ENCODE data around the gene PTTG1.
A peak's percentile ranks its signal among the peaks of the same experiment; 100 is the strongest.

Gene PTTG1

DNA sequence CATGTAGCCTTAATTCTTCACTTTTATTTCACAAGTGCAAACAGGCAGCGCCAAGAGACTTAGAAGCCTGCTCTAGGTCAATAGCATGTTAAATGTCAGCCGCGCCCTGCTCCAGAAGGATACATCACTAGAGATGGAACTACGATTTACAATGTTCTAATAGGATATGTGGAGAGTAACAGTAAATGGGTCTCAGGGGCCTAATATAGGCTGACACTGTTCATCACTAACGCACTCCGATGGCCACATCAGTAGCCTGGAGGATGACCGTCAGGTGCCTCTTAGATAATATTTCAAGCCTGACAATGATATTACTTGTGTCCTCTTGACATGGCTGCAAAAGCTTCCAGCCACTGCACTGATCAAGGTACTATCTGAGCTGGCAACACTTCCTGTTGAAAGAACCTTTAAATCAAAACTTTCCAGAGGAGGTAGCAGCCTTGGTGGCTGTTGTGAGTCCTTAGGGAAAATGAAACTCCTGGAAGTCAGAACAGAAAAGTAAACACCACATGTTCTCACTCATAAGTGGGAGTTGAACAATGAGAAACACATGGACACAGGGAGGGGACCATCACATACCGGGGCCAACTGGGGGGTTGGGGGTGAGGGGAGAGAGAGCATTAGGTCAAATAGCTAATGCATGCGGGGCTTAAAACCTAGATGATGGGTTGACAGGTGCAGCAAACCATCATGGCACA, 35.0 kb downstream of the PTTG1 start:
- DNase-seq = no peak

DNA sequence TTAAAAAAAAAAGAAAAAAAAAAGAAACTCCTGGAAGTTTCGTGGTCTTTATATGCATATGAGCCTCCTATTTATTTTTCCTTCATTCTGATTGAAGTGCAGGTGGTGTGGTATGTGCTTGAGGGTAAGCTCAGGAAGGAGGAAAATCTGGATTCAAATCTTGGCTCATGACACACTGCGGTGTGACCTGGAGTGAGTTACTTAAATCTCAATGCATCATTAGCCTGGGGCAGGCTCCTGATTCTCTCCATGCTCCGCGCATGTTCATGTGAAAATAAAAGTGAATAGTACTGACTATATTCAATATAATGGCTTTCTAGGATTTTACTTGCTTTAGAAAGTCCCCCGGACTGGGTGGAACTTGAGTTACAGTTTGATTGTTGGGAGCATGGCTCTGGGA, 35.6 kb downstream of the PTTG1 start:
- DNase-seq = no peak

DNA sequence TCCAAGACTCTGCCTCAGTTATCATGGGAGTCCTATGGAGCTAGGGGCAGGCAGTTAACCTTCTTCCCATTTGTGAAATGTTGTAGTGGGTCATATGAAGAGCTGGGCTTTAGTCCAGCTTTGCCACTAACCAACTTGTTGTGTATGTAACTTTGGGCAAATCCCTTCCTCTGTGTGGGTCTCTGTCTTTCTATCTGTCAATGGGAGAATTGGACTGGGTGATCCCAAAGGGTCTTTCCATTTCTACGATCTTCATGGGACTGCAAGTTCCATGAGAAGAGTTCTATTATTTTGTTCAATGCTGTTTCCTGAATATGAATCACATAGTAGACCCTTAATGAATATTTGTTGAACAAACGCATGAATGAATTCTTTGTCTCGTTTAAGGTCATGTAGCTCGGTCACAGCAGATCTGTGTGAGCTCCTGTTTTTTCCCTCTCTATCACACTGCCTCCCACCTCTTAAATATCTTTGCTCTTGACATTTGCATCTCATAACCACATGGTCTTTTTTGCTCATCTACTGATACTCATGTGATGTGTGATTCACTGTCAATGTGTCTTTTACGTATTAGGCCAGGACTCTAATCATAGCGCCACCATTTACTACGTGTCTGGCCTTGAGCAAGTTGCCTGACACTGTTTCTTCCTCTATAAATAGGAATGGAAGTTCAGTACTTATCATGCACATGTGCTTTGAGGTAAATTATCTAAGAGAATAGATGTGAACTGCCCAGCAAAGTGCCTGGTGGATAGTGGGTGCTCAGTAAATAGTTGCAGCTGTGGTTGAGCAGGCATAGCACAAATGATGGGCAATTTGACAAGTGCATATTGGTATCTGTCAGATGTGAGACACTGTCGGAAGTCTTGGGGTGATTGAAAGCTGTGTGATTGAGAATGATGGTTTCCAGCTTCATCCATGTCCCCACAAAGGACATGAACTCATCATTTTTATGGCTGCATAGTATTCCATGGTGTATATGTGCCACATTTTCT, 37.4 kb downstream of the PTTG1 start:
- DNase-seq = no peak

DNA sequence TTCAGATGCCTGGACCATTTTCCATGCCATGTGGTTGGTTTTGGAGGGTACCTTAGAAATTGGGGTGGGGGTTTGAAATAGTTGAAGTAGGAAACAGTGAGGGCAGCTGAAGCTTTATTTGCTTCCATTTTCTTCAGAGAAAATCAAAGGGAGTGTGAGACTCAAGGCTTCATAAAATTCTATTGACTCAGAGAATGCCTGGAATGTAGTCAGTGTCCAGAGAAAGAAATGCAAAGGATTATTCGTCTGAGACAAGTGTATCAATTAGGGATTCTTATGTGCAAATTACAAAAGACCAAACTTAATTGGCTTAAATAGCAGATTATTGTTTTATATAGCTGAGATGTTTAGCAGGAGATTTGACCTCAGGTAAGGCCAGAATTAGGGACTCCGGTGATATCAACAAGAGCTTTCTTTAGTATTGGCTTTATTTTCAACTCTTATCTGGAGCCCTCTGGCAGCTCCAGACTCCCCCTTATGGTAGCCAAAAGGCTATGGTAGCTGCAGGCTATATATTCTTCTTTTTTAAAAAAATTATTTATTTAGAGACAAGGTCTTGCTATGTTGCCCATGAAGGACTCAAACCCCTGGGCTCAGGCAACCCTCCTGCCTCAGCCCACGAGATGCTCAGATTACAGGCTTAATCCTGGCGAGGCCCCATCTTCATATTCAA, 38.9 kb downstream of the PTTG1 start:
- no peak for DNase-seq

DNA sequence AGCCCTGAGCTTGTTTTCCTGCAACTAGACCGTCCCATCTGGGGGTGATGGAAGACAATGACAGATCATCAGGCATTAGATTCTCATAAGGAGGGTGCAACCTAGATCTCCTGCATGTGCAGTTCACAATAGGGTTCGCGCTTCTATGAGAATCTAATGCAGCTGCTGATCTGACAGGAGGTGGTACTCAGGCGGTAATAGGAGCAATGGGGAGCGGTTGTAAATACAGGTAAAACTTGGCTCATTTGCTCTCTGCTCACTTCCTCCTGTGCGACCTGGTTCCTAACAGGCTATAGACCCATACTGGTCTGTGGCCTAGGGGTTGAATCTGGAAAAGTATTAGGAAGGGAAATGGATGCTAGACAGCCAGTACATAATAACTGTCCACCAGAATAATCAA, 39.7 kb downstream of the PTTG1 start:
- no peak for DNase-seq

DNA sequence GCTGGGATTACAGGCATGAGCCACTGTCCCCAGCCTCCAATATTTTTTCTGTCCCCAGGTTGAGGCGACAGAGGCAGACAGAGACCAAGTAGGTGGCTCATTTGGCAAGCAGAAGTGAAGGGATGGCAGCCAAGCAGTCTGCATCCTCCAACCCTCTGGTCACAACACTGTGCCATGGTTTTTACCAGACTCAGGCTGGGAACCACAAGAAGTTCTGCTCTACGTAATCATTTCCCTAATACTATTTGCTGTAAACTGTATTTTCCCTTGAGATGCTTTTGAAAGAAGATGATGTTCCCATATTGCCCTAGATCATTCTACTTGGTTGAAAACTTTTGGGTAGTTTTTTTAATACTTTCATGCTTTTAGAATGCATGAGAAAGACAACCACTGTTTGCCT, 40.5 kb downstream of the PTTG1 start:
- DNase-seq = no peak

DNA sequence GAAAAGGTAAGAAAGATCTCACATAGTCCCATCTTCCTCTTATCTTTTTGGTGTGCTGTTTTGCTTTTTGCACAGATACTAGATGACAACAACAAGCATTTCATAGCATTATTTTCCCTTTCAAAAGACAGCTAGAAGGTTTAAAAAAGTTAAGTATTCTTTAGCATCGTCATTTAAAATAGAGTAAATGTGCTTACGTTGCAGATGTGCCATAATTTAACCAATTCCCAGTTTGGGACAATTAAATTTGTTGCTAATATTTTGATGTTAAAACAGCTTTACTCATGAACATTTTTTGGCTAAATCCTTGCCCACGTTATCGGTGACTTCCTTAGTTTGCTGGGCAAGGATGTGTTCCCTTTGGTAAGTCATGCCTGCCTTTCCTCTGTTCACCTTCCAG, 41.6 kb downstream of the PTTG1 start:
- DNase-seq = no peak

DNA sequence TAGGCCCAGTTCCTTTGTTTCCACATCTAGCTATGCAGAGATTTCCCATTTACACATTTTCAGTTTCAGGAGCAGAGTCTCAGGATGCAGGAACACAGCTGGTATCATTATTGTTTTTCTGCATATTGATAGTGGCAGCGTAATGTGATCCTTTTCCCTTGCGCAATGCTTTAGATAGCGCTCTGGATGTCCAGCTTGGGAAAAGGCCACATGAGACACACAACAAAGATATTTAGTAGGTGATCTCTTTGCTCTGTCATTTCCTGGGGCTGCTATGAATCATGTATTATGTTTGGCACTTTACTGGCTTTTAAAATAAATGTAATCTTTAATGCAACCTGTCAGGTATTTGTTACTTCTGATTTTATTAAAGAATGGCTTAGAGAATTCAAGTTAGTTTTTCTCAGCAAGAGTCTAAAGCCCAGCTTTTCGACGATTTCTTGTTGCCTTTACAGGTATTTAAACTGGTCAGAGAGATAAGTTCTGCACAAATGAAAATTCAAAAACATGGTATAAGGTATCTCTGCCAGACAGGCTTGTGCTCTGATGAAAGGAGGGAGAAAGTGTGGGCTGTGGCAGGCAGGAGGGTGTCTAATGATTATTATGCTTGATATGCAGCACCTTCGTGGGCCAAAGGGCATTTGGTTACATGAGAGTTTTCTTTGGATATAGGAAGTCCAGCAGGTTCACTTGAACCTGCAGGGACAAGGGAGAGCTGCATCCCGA, 42.2 kb downstream of the PTTG1 start:
- DNase-seq = no peak

DNA sequence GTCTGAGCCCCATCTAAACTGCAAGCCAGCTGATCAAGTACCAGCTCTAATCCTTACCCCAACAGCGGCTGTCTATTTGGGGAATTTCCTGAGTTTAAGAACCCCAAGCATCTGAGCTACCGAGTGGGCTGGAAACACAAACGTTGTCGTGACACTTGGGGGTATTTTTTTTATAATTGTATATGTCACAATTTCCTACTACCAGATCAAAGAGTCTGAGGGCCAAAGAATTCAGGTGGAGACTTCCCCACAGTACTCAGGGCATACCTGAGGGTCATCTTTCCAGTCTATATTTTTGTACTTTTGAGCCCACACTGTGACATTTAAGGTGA, 42.8 kb downstream of the PTTG1 start:
- DNase-seq = no peak

DNA sequence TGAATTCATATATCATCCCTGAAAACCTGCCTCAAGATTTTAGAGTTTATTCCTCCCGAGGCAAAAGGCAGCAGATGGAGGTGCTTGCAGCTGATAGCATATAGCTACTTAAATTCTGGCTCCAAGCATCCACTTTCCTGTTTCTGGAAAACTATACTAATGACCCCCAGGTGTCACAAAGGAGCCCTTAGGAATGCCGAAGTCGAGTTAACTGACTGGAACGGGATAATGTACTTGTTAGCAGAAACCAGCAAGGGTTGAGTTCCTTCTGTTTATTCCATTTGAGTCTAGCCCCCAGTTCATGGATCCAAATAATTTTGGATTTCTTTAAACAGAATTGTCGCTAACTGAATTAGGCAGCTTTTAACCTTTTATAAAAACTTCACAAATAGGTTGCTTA, 44.5 kb downstream of the PTTG1 start:
- no peak for DNase-seq

DNA sequence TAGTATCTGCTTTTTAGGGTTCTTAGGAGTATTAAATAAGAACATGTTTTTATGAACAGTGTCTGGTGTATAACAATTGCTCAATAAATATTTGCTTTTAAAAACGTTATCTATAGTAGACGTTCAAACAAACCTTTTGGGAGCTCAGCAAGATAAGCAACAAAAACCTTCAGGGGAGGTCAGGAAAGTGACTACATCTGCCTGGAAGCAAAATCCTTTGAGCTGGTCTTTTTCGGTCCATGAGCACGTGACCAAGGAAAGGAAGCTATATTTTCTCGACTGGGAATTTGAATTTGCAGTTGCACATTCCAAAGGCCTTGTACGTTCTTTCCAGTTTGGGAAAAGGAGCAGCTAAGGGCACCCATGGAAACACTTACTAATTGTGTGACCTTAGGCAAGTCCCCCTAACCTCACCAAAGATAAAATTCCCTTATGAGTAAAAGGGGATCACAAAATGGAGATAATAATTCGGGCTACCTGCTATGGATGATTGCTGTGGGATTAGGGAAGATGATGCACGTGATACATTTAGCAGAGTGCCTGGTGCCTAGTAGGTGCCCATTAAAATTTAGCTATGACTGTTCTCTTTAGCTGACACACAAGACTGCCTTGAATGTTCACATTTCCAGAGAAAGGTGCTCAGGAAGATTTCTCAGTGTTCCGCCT, 45.4 kb downstream of the PTTG1 start:
- no peak for DNase-seq

DNA sequence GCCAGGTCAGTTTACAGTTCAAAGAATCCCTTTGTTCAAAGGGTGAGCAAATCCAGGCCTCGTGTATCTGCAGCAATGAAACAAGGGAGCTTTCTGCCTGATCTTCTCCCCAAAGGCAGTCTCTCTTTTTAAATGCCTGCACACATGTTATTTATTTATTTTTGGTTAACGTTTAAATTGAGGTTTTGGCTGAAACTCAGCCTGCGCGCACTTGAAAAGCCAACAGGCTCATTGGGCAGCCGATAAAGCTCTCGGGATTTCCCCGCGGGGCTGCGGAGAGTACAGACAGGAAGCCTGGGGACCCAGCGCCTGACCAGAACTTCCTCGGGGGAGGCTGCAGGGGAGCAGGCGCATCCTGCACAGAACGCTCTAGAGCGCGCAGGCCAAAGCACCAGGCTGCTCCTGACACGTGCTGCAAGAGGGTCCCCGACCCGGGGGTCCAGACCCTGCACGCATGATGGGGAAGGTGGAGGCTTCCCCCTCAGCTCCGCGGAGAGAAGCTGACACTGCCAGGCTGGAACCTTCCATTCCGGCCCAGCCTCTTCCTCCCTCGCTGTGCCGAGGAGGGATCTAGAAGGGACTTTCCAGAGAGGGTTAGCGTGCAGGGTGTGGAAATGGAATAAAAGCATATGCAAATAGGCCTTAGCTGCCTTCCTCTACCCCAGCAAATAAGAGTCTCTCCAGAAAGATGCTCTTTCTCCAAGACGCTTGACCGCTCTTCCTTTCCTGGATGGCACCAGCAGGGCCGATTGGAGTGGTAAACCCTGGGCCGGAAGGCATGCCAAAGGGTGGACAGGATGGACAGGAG, 46.1 kb downstream of the PTTG1 start:
- peak; percentile 67 to 77 for DNase-seq

DNA sequence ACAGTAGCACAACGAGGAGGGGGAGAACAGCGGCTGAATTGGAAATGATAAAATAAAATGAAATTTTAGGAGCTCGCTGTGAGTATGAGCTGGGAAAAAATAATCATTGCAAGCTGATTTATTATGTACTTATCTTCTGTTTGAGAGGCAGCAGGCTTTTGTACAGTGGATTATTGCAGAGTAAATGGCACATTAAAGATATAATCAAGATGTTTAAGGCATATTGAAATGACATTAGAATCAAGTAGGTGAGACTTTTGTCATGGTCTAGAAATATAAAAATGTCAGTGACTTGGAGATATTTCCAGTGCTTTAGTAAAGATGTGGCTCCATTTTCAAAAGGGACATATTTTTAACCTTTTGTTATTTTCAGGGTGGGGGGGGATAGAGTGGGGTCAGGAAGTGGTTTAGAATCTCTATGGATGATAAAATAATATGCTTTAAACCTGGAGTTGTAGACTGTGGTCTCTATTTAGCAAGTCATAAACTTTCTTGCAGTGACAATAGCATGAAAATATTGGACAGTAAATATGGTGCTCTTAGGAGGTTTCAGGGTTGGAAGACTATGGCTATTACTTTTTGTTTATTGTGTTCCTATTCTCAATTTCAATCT, 46.8 kb downstream of the PTTG1 start:
- no peak for DNase-seq

DNA sequence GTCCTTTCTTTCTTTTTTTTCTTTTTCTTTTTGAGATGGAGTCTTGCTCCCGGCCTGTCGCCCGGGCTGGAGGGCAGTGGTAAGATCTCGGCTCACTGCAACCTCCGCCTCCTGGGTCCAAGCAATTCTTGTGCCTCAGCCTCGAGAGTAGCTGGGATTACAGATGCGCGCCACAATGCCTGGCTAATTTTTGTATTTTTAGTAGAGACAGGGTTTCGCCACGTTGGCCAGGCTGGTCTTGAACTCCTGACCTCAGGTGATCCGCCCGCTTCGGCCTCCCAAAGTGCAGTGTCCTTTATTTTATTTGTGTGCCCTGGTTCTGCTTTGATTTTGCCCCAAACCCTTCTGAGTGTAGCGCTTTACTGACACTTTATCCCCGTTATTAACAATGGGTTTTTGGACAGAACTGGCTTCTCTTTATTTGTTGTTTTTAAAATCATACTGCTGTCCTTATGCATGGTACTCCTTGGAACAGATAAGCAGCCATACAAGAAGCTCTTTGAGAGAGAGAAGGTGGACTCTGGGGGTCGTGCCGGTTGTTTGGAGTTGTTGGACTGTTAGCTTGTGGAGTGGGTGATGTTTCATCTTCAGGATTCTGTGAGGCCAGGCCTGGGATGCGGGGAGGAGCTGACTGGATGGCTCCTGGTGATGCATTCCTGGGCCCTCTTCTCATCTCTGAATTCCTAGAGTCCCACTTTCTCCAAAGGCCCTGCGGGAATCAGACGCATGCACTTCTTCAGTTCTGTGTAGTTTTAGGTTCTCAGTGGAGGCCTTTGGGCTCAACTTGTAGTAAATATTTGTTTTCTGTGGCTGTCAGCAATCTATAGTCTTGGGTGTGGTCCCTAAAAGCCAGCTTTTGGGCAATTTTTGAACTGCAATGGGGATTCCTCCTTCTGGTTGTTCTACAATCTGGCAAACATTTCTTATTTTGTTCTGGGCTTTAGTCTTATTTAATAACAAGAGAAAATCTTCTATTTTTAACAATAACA, 47.8 kb downstream of the PTTG1 start:
- no peak for DNase-seq

DNA sequence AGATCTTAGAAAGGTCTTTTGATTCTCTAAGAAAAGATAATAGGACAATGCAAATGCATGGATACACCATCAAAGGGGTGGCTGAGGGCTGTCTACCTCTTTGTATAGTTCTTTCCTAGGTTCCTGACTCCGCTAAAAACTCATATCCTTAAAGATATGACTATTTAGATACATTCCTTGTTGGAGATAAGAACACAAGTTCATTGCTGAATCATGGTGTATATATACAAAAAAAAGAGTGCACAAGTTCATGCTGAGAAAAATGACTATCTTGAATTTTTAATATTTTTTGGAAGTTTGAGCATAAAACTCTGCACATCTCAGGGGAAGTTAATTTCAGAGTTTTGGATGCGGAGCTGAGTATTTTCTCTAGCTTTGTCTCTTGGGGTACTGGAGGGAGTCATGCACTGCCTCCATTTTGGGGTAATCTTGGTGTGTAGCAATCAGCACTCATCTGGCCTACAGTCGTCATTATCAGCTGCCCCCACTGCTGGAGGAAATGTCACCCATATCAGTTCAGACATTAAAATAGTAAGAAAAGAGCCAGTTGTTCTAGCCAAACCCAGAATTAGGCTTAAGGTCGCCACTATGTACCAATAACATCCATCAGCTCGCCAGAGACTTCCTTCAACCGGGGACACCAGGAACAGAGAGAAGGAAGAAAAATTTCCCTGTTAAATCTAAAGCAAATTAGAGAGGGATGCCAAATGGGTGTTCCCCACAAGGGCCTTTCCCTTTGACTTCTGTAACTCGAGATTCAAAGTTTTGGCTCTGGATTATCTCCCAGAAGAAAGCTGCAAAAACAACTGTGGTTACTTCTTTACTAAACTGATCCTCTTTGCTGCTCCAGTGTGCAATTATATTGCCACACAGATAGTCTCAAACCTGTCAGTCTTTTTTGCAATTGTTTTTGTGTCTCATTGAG, 49.0 kb downstream of the PTTG1 start:
- DNase-seq = no peak

DNA sequence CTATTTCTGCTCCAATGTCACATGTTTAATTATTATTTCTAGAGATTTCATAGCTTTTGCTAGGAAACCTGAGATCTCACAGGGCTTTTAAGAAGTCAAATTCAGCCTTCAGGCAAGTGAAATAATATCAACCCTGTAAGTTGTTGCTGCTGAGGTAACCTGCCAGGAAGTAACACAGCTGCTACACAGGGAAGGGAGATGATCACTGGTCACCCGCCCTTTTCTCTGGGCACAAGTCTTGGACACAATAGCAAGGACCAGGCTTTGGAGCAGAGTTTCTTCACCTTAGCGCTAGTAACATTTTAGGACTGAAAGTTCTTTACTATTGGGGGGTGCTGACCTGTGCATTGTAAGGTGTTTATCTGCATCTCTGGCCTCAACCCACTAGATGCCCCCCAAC, 50.1 kb downstream of the PTTG1 start:
- no peak for DNase-seq

DNA sequence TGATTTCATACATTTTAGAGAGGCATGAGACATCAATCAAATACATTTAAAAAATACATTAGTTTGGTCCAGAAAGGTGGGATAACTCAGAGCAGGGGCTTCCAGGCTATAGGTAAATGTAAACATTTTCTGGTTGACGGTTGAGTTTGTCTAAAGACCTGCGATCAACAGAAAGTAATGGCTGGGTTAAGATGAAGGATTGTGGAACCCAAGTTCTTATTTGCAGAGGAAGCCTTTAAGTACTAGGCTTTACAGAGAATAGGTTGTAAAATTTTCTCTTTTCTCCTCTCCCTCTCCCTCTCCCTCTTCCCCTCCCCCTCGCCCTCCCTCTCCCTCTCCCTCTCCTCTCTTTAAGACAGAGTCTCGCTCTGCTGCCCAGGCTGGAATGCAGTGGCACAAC, 50.8 kb downstream of the PTTG1 start:
- no peak for DNase-seq

DNA sequence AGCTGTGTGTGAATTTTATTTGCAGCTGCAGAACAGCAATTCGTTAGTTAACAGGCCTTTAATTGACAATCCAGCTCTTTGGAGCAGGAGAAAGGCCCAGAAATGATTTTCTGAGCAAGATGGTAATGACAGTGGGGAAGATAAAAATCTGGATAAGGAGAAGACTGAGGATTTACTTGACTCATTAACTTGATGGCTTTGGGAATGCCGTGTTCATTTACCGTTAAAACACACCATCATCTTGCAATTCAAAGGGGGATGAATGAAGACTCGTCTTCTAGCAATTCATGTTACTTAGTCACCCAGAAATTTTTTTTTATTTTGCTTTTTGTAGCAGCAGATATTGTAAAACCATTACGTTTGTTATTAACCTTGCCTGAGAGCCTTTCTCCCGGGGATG, 52.0 kb downstream of the PTTG1 start:
- DNase-seq = no peak

DNA sequence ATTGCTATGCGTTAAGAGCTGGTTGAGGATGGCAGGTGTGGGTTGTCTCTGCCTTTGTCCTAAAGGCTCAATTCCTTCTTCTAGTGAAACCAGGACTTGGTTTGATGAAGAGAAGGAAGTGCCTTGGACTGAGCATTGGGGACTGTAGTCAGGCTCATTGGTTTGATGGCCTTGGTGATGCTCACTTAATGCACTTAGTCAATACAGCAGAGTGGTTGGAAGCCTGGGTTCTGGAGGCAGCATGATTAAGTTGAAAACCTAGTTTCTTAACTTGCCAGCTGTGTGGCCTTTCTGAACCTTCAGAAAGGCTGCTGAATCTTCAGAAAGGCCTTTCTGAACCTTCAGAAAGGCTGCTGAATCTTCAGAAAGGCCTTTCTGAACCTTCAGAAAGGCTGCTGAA, 52.4 kb downstream of the PTTG1 start:
- no peak for DNase-seq
